Measurements from ENCODE around the gene SLC2A14.

DNA sequence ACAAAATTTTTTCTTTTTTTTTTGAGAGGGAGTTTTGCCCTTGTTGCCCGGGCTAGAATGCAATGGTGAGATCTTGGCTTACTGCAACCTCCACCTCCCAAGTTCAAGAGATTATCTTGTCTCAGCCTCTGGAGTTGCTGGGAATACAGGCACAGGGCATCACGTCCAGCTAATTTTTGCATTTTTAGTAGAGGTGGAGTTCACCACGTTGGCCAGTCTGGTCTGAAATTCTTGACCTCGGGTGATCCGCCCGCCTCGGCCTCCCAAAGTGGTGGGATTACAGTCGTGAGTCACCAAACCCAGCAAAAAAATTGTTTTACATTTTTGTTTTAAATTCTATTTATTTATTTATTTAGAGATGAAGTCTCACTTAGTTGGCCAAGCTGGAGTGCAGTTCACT is 4.7 kb upstream of the SLC2A14 start:
- TF ChIP-seq, protein P1, sequence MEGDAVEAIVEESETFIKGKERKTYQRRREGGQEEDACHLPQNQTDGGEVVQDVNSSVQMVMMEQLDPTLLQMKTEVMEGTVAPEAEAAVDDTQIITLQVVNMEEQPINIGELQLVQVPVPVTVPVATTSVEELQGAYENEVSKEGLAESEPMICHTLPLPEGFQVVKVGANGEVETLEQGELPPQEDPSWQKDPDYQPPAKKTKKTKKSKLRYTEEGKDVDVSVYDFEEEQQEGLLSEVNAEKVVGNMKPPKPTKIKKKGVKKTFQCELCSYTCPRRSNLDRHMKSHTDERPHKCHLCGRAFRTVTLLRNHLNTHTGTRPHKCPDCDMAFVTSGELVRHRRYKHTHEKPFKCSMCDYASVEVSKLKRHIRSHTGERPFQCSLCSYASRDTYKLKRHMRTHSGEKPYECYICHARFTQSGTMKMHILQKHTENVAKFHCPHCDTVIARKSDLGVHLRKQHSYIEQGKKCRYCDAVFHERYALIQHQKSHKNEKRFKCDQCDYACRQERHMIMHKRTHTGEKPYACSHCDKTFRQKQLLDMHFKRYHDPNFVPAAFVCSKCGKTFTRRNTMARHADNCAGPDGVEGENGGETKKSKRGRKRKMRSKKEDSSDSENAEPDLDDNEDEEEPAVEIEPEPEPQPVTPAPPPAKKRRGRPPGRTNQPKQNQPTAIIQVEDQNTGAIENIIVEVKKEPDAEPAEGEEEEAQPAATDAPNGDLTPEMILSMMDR (IDR thresholded peaks at IDR 0.05; ENCODE audit: insufficient read depth, low read length, poor library complexity, severe bottlenecking), result no peak
- no peak for TF ChIP-seq EZH2phosphoT487 (conservative IDR thresholded peaks at IDR 0.05; ENCODE audit: low read length)
